Tibial nerve (tissue), 4 donors: ENCODE data around the gene ACAD10. TPM values are rescaled to one million over a fixed set of nuclear protein-coding genes. Genes with fewer than 3 reads are reported as not detected.

ENCODE experiments used
- DNase-seq, 2 donors: peaks; one replicate each; pipeline ENCODE4 v3.0.0-alpha.2; 2019; ENCODE audit warnings: low spot score in 2 of 2
- H3K27ac ChIP-seq, 4 donors: fragments of 200-600 bp; sonication (generic) in 3 of 4; one replicate each; pipeline ENCODE4 v1.5.1; 2017 to 2019; ENCODE audit warnings: mild to moderate bottlenecking in 1 of 4
- H3K27me3 ChIP-seq, 2 donors: fragments of 200-600 bp; sonication (generic) in 1 of 2; one replicate each; pipeline versions ENCODE4 v1.5.1 to v1.6.0; 2017 to 2019
- H3K36me3 ChIP-seq, 3 donors: fragments of 200-600 bp; sonication (generic); one replicate each; pipeline ENCODE4 v1.5.1; 2018 to 2019
- H3K4me1 ChIP-seq, 4 donors: fragments of 200-600 bp; sonication (generic) in 3 of 4; one replicate each; pipeline ENCODE4 v1.5.1; 2017 to 2019
- H3K4me3 ChIP-seq, 4 donors: fragments of 200-600 bp; sonication (generic) in 3 of 4; one replicate each; pipeline ENCODE4 v1.5.1; 2017 to 2019; ENCODE audit warnings: mild to moderate bottlenecking in 1 of 4, moderate library complexity in 1 of 4
- H3K9me3 ChIP-seq, 4 donors: fragments of 200-600 bp; sonication (generic) in 3 of 4; one replicate each; pipeline ENCODE4 v1.5.1; 2017 to 2019
- EP300 ChIP-seq, 2 donors: sonication (generic); formaldehyde crosslinking; IDR thresholded peaks; one replicate each; pipeline ENCODE4 v1.6.1; 2017; ENCODE audit warnings: antibody characterized with exemption in 2 of 2, mild to moderate bottlenecking in 1 of 2
- POLR2A ChIP-seq, 2 donors: fragments of 450-650 bp; IDR thresholded peaks; one replicate each; pipeline ENCODE4 v1.6.1; 2017; ENCODE audit warnings: antibody characterized with exemption in 2 of 2, mild to moderate bottlenecking in 2 of 2, moderate library complexity in 2 of 2
- WGBS, 2 donors: methylation state at CpG; one replicate each; pipeline ENCODE4 v1.1.5; 2018; 5-methylcytosine and 5-hydroxymethylcytosine counted together
- small RNA-seq: library from RNA; depleted of rRNA; stranded (forward); fragments of <200 nt; gene quantifications from one replicate; pipeline ENCODE3, GENCODE V24; 2016
- total RNA-seq, 4 donors: library from RNA; depleted of rRNA; stranded (reverse); fragments of >200 nt; gene quantifications; one replicate each; pipeline ENCODE4 v1.1.0, GENCODE V29; 2016
- TF ChIP-seq, protein P1 (sequence below), 5 experiments: fragments of 200-600 bp in 3 of 5; fragments of 450-650 bp in 2 of 5; sonication (generic) in 3 of 5; IDR thresholded peaks; one replicate each; pipeline ENCODE4 v1.5.1; 2016 to 2019; ENCODE audit warnings: antibody characterized with exemption in 5 of 5, mild to moderate bottlenecking in 3 of 5, moderate library complexity in 2 of 5

Gene ACAD10
- total RNA-seq, 4 donors from 2014 or later = 20.3 to 41.4 (median 21.4) TPM

DNA sequence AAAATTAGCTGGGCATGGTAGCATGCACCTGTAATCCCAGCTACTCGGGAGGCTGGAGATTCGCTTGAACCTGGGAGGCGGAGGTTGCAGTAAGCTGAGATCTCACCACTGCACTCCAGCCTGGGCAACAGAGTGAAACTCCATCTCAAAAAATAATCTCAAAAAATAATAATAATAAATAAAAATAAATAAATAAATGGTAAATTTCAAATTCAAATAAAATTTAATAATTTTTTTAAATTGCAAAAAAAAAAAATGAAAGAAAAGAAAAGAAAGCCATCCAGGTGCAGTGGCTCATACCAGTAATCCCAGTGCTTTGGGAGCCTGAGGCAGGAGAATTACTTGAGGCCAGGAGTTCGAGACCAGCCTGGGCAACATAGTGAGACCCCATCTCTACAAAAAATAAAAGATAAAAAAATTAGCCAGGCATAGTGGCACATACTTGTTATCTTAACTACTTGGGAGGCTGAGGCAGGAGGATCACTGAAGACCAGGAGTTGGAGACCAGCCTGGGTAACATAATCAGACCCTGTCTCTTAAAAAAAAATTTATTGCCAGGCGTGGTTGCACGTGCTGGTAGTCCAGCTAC is 117.3 kb downstream of the ACAD10 start:
- Histone ChIP-seq H3K4me1 (no peaks in the 10 kb centered on the region), H3K36me3 (peaks cover 2 to 100% (median 8%) of the 10 kb centered on the region in 3 donors), H3K9me3 (no peaks in the 10 kb centered on the region), H3K27ac (no peak overlapping the region), H3K4me3 (no peak overlapping the region), H3K27me3 (no peaks in the 10 kb centered on the region)
- WGBS, 2 donors = 91 to 94% methylated on average over 6 of the region's 6 CpGs
- TF ChIP-seq, protein P1, sequence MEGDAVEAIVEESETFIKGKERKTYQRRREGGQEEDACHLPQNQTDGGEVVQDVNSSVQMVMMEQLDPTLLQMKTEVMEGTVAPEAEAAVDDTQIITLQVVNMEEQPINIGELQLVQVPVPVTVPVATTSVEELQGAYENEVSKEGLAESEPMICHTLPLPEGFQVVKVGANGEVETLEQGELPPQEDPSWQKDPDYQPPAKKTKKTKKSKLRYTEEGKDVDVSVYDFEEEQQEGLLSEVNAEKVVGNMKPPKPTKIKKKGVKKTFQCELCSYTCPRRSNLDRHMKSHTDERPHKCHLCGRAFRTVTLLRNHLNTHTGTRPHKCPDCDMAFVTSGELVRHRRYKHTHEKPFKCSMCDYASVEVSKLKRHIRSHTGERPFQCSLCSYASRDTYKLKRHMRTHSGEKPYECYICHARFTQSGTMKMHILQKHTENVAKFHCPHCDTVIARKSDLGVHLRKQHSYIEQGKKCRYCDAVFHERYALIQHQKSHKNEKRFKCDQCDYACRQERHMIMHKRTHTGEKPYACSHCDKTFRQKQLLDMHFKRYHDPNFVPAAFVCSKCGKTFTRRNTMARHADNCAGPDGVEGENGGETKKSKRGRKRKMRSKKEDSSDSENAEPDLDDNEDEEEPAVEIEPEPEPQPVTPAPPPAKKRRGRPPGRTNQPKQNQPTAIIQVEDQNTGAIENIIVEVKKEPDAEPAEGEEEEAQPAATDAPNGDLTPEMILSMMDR (IDR thresholded peaks at IDR 0.05) = no peak
- TF ChIP-seq POLR2A (IDR thresholded peaks at IDR 0.05) = no peak
- TF ChIP-seq EP300 (IDR thresholded peaks at IDR 0.05) = no peak
- DNase-seq = no peak

DNA sequence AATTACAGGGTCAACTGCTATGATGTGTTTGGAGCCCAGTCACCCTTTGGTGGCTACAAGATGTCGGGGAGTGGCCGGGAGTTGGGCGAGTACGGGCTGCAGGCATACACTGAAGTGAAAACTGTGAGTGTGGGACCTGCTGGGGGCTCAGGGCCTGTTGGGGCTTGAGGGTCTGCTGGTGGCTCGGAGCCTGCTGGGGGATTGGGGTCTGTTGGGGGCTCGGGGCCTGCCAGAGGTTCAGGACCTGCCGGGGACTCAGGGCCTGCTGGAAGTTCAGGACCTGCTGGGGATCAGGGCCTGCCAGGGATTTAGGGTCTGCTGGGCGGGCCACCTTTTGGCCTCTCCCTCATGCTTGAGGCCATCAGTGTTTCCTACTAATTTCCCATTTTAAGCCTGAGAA is 118.0 kb downstream of the ACAD10 start:
- H3K27ac ChIP-seq = no peak overlapping the region
- H3K4me3 ChIP-seq = no peak overlapping the region
- no peak for DNase-seq
- no peaks in the 10 kb centered on the region for H3K9me3 ChIP-seq
- no peaks in the 10 kb centered on the region for H3K4me1 ChIP-seq
- no peaks in the 10 kb centered on the region for H3K27me3 ChIP-seq
- H3K36me3 ChIP-seq = peaks cover 2 to 100% (median 8%) of the 10 kb centered on the region in 3 donors
- WGBS, 2 donors = 97 to 98% methylated on average over 8 of the region's 8 CpGs
- no peak for TF ChIP-seq EP300 (IDR thresholded peaks at IDR 0.05)
- TF ChIP-seq POLR2A (IDR thresholded peaks at IDR 0.05) = no peak
- TF ChIP-seq, protein P1 (IDR thresholded peaks at IDR 0.05) = no peak

DNA sequence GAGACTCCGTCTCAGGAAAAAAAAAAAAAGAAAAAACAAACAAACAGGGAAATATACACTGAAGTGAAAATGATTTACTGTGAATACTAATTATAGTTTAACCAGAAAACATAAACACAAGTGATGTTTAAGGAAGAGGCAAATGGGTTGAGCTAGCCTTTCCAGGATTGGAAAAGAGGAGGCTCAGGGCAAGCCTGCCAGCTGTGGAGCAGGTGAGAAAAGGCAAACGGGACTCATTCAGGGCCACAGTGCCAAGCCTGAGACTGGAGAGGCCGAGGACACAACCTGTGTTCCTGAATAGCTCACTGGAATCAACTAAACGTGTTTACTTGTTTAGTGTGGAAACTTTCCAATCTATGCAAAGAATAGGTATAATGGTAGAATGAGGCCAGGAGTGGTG is 120.5 kb downstream of the ACAD10 start:
- no peaks in the 10 kb centered on the region for H3K9me3 ChIP-seq
- TF ChIP-seq, protein P1 (IDR thresholded peaks at IDR 0.05) = no peak
- TF ChIP-seq EP300 (IDR thresholded peaks at IDR 0.05) = no peak
- TF ChIP-seq POLR2A (IDR thresholded peaks at IDR 0.05) = no peak
- H3K4me1 ChIP-seq = no peaks in the 10 kb centered on the region
- H3K4me3 ChIP-seq = no peak overlapping the region
- WGBS, 2 donors = 86 to 90% methylated on average over 4 of the region's 4 CpGs
- H3K36me3 ChIP-seq = peaks cover 2 to 100% (median 4%) of the 10 kb centered on the region in 3 donors
- no peaks in the 10 kb centered on the region for H3K27me3 ChIP-seq
- no peak overlapping the region for H3K27ac ChIP-seq
- DNase-seq = no peak

Small RNA genes within 50 kb of the gene (small RNA-seq; reads per million reads assigned to genes)
- 0.75 reads per million for gene MIR6761

Other genes with a start within 250 kb of the ACAD10 start
- 10 to 100 TPM; 50.3 to 84.3 (median 64.3) TPM for gene ATXN2, start 86.7 kb upstream of the ACAD10 start, total RNA-seq
- gene BRAP, start 97 bp upstream of the ACAD10 start, total RNA-seq = 10 to 100 TPM; 12.9 to 18.0 (median 17.2) TPM
- gene ALDH2, start 80.9 kb downstream of the ACAD10 start, total RNA-seq = 100 to 1,000 TPM in 2 of 4 donors, 10 to 100 TPM in 2; 70.2 to 120 (median 95.3) TPM
- 10 to 100 TPM; 36.1 to 65.1 (median 44.7) TPM for gene MAPKAPK5, start 156.2 kb downstream of the ACAD10 start, total RNA-seq